ENCODE data around the gene DHX15. TPM values are rescaled to one million over a fixed set of nuclear protein-coding genes. Genes with fewer than 3 reads are reported as not detected.

DHX15 gene
- total and polyA plus RNA-seq, 2 of the 8 experiments (the other 6 are each of a cell fraction or from before 2014, with no cell fraction given) = 126 to 286 TPM

DNA sequence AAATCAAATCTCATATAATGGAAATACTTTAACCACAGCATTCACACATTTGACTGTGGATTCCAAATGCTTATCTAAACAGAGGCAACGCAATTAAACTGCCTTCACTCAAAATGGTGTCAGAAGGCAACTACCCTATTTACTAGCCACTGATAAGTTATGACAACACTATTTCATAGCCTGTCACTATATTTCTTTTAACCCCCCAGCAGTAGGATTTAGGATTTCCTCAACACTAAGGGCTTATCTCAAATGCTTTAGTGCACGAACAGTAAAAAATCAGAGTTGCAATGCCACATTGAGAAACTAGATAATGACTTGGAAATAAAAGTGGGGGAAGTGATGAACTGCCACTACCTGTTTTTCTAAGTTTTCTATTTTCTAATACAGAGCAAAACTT lies 66.7 kb downstream of the DHX15 start:
- H2BK120ac ChIP-seq (replicated peaks; ENCODE audit: low read depth, low read length) = no peak overlapping the region
- H3K27ac ChIP-seq (ENCODE audit: low read depth, low read length) = no peak overlapping the region
- peaks cover 3 to 4% of the 10 kb centered on the region in 2 experiments for H4K20me1 ChIP-seq (replicated peaks in 1 of 2; ENCODE audit: control insufficient read depth in 1 of 2, insufficient read depth in 2 of 2, low read length in 2 of 2)
- H2BK20ac ChIP-seq (ENCODE audit: low read length) = no peak overlapping the region
- H3K14ac ChIP-seq (ENCODE audit: insufficient read length) = no peak overlapping the region
- ChIA-PET CTCF (ENCODE audit: partially characterized antibody) (interaction anchor here (1.4 kb wide), 1 partner anchor 31 kb away, joined by 3 read pairs; no protein-coding TSS in a partner anchor), POLR2A (ENCODE audit: partially characterized antibody) (no interaction called here)
- H3K4me3 ChIP-seq (ENCODE audit: extremely low read depth in 1 of 4, insufficient read depth in 2 of 4, low read depth in 3 of 4, low read length in 4 of 4) = no peak overlapping the region
- DNase-seq (ENCODE audit: low read depth in 1 of 2, low spot score in 2 of 2) = no peak
- H3K4ac ChIP-seq (replicated peaks; ENCODE audit: insufficient read length, low read depth, low read length) = no peak overlapping the region
- no peak overlapping the region for H4K91ac ChIP-seq (replicated peaks; ENCODE audit: insufficient read length, low read length)
- no peak overlapping the region for H4K5ac ChIP-seq (ENCODE audit: insufficient read length, low read depth, low read length)
- H2AK5ac ChIP-seq (ENCODE audit: low read depth, low read length) = no peak overlapping the region
- H3K36me3 ChIP-seq (ENCODE audit: control insufficient read depth in 2 of 4, insufficient read depth in 4 of 4, low read length in 3 of 4) = peaks cover 2 to 29% (median 5%) of the 10 kb centered on the region in 4 experiments; a peak in 6 of 8 replicates
- no peak overlapping the region for H2BK12ac ChIP-seq (ENCODE audit: low read depth, low read length)
- H3K4me1 ChIP-seq (replicated peaks in 1 of 4; ENCODE audit: control insufficient read depth in 3 of 4, insufficient read depth in 4 of 4, low read length in 3 of 4) = peaks cover 0 to 9% (median 2%) of the 10 kb centered on the region in 4 experiments; a peak in 4 of 7 replicates
- peaks cover 0 to 34% of the 10 kb centered on the region in 2 experiments; a peak in 2 of 4 replicates for H3K79me2 ChIP-seq (ENCODE audit: control insufficient read depth in 1 of 2, insufficient read depth in 2 of 2, low read length in 2 of 2)
- no peaks in the 10 kb centered on the region for H3K9me3 ChIP-seq (ENCODE audit: insufficient read depth in 2 of 2, low read depth in 1 of 2, low read length in 1 of 2)
- H4K8ac ChIP-seq (ENCODE audit: extremely low read depth, insufficient read depth, low read length) = no peak overlapping the region
- no peaks in the 10 kb centered on the region for H3K23me2 ChIP-seq (ENCODE audit: low read depth, low read length)
- H3K9ac ChIP-seq (replicated peaks in 1 of 4; ENCODE audit: extremely low read depth in 1 of 4, low read depth in 3 of 4, low read length in 3 of 4) = no peak overlapping the region
- no peak overlapping the region for H3K56ac ChIP-seq (replicated peaks; ENCODE audit: insufficient read length, low read depth, low read length)
- H2BK15ac ChIP-seq (ENCODE audit: low read length) = no peak overlapping the region
- H2AFZ ChIP-seq (ENCODE audit: low read length) = no peak overlapping the region
- no peak overlapping the region for H3K18ac ChIP-seq (ENCODE audit: extremely low read depth, low read length)
- H2BK5ac ChIP-seq (ENCODE audit: low read depth, low read length) = no peak overlapping the region
- WGBS, 2 experiments (ENCODE audit: extremely low coverage in 1 of 2, insufficient coverage in 1 of 2, insufficient read length in 1 of 2, insufficient replicate concordance in 2 of 2, low coverage in 1 of 2, low lambda C conversion rate in 2 of 2, missing lambda C conversion rate in 1 of 2) = 91% methylated on average over 2 of the region's 2 CpGs; no CpG with 5 or more reads in 1 of the 2 experiments
- H3K4me2 ChIP-seq (ENCODE audit: insufficient read depth in 1 of 2, low read depth in 2 of 2, low read length in 2 of 2) = no peak overlapping the region
- H3K79me1 ChIP-seq (ENCODE audit: low read depth, low read length) = no peaks in the 10 kb centered on the region
- no peaks in the 10 kb centered on the region for H3K27me3 ChIP-seq (replicated peaks in 1 of 4; ENCODE audit: control insufficient read depth in 3 of 4, extremely low read depth in 1 of 4, insufficient read depth in 3 of 4, low read length in 3 of 4)
- no peak overlapping the region for H3K23ac ChIP-seq (ENCODE audit: insufficient read length)
- no peak for FAIRE-seq
- TF ChIP-seq BCL11A (IDR thresholded peaks at IDR 0.05; ENCODE audit: low read depth in 2 of 2, low read length in 2 of 2) (no peak), CHD1 (IDR thresholded peaks at IDR 0.05; ENCODE audit: low read depth, low read length) (no peak), CTBP2 (IDR thresholded peaks at IDR 0.05; ENCODE audit: borderline replicate concordance, insufficient read depth, insufficient read length, low read length) (no peak), RBBP5 (IDR thresholded peaks at IDR 0.05; ENCODE audit: borderline replicate concordance, low read depth, low read length) (no peak), JUN (IDR thresholded peaks at IDR 0.05; ENCODE audit: low read depth, low read length) (no peak), EGR1 (IDR thresholded peaks at IDR 0.05; ENCODE audit: borderline replicate concordance, low read depth, low read length) (no peak), KDM4A (IDR thresholded peaks at IDR 0.05; ENCODE audit: low read depth, low read length, severe bottlenecking) (no peak), BRCA1 (IDR thresholded peaks at IDR 0.05; ENCODE audit: low read depth, low read length) (no peak), SIRT6 (IDR thresholded peaks at IDR 0.05; ENCODE audit: low read length) (no peak), PHF8 (conservative IDR thresholded peaks at IDR 0.05; ENCODE audit: low read depth, low read length) (no peak), EP300 (IDR thresholded peaks at IDR 0.05; ENCODE audit: borderline replicate concordance in 1 of 2, low read depth in 2 of 2, low read length in 2 of 2) (no peak), RXRA (IDR thresholded peaks at IDR 0.05; ENCODE audit: insufficient read depth, low read depth, low read length) (no peak), SAP30 (IDR thresholded peaks at IDR 0.05; ENCODE audit: insufficient read depth, insufficient replicate concordance, low read length) (no peak), SIX5 (IDR thresholded peaks at IDR 0.05; ENCODE audit: low read depth, low read length) (no peak)
